ENCODE measurements around the gene EIF4G3.
"Not testable (repeated sequence)": the region's sequence is repeated elsewhere in the genome, so short reads cannot be mapped to it uniquely, and the experiment has no call there.

Gene EIF4G3

GRCh38 chr1:21176586-21177555 is at the start of gene EIF4G3:
Gene EIF4G3, minus strand, starts transcription at chr1:21176897. Its CDS starts 174,155 bp downstream, at chr1:21002742.
- TF ChIP-seq EZH2 (IDR thresholded peaks at IDR 0.05) (no peak), POLR2AphosphoS5 (IDR thresholded peaks at IDR 0.05; ENCODE audit: borderline replicate concordance, low read depth, low read length) (peak; percentile 98; the same call in 1 of the 2 replicates)
- Histone ChIP-seq H3K9me3 (ENCODE audit: low read depth, low read length) (no peaks in the 10 kb centered on the region), H3K9ac (ENCODE audit: insufficient read length) (peak within 1 kb of the TSS; percentile 86), H3K27ac (peak within 1 kb of the TSS; percentile 66; the same call in 1 of the 2 replicates), H3K4me3 (peak within 1 kb of the TSS; percentile 98), H3K36me3 (ENCODE audit: insufficient read depth, low read length) (0 out of 2 replicates have a peak, but pooled peaks cover 5% of the 10 kb centered on the region)
- peak; percentile 82 for DNase-seq (ENCODE audit: low read depth, low spot score)

GRCh38 chr1:21225065-21225464 is 48.4 kb upstream of the EIF4G3 start:
- H3K36me3 ChIP-seq (ENCODE audit: insufficient read depth, low read length), result no peaks in the 10 kb centered on the region; the same call in 1 of the 2 replicates
- H3K27ac ChIP-seq, result no peak overlapping the region

GRCh38 chr1:21220815-21221214 is 44.1 kb upstream of the EIF4G3 start:
- no peak overlapping the region for H3K4me3 ChIP-seq
- H3K27ac ChIP-seq, result no peak overlapping the region
- H3K9ac ChIP-seq (ENCODE audit: insufficient read length), result no peak overlapping the region
- H3K36me3 ChIP-seq (ENCODE audit: insufficient read depth, low read length), result no peaks in the 10 kb centered on the region; the same call in 1 of the 2 replicates
- H3K9me3 ChIP-seq (ENCODE audit: low read depth, low read length), result no peaks in the 10 kb centered on the region
- DNase-seq (ENCODE audit: low read depth, low spot score), result no peak
- TF ChIP-seq FOXP2 (optimal IDR thresholded peaks at IDR 0.05; ENCODE audit: control extremely low read depth, extremely low read length, insufficient read depth) (no peak), POLR2AphosphoS5 (IDR thresholded peaks at IDR 0.05; ENCODE audit: borderline replicate concordance, low read depth, low read length) (no peak), EZH2 (IDR thresholded peaks at IDR 0.05) (no peak)

More at GRCh38 chr1:21225065-21225464, 48.4 kb upstream of the EIF4G3 start:
- H3K4me3 ChIP-seq, result no peak overlapping the region
- H3K9me3 ChIP-seq (ENCODE audit: low read depth, low read length), result no peaks in the 10 kb centered on the region
- no peak overlapping the region for H3K9ac ChIP-seq (ENCODE audit: insufficient read length)
- TF ChIP-seq POLR2AphosphoS5 (IDR thresholded peaks at IDR 0.05; ENCODE audit: borderline replicate concordance, low read depth, low read length) (no peak), EZH2 (IDR thresholded peaks at IDR 0.05) (no peak), FOXP2 (optimal IDR thresholded peaks at IDR 0.05; ENCODE audit: control extremely low read depth, extremely low read length, insufficient read depth) (no peak)
- DNase-seq (ENCODE audit: low read depth, low spot score), result no peak

GRCh38 chr1:21219674-21220073 is 43.0 kb upstream of the EIF4G3 start:
- Histone ChIP-seq H3K9ac (ENCODE audit: insufficient read length) (no peak overlapping the region), H3K4me3 (no peak overlapping the region), H3K9me3 (ENCODE audit: low read depth, low read length) (no peaks in the 10 kb centered on the region), H3K27ac (no peak overlapping the region), H3K36me3 (ENCODE audit: insufficient read depth, low read length) (no peaks in the 10 kb centered on the region; the same call in 1 of the 2 replicates)
- no peak for DNase-seq (ENCODE audit: low read depth, low spot score)
- no peak for TF ChIP-seq POLR2AphosphoS5 (IDR thresholded peaks at IDR 0.05; ENCODE audit: borderline replicate concordance, low read depth, low read length)
- TF ChIP-seq EZH2 (IDR thresholded peaks at IDR 0.05), result no peak
- TF ChIP-seq FOXP2 (optimal IDR thresholded peaks at IDR 0.05; ENCODE audit: control extremely low read depth, extremely low read length, insufficient read depth), result no peak

GRCh38 chr1:21217812-21218596 is 41.3 kb upstream of the EIF4G3 start:
- TF ChIP-seq EZH2 (IDR thresholded peaks at IDR 0.05), result no peak
- DNase-seq (ENCODE audit: low read depth, low spot score), result no peak
- no peaks in the 10 kb centered on the region for H3K9me3 ChIP-seq (ENCODE audit: low read depth, low read length)
- H3K9ac ChIP-seq (ENCODE audit: insufficient read length), result no peak overlapping the region
- no peak overlapping the region for H3K27ac ChIP-seq
- no peaks in the 10 kb centered on the region; the same call in 1 of the 2 replicates for H3K36me3 ChIP-seq (ENCODE audit: insufficient read depth, low read length)
- no peak overlapping the region for H3K4me3 ChIP-seq

GRCh38 chr1:21216835-21217811 is 40.4 kb upstream of the EIF4G3 start:
- Histone ChIP-seq H3K36me3 (ENCODE audit: insufficient read depth, low read length) (no peaks in the 10 kb centered on the region; the same call in 1 of the 2 replicates), H3K9ac (ENCODE audit: insufficient read length) (no peak overlapping the region), H3K4me3 (no peak overlapping the region), H3K9me3 (ENCODE audit: low read depth, low read length) (no peaks in the 10 kb centered on the region), H3K27ac (no peak overlapping the region)
- peak; percentile 5 for DNase-seq (ENCODE audit: low read depth, low spot score)
- no peak for TF ChIP-seq FOXP2 (optimal IDR thresholded peaks at IDR 0.05; ENCODE audit: control extremely low read depth, extremely low read length, insufficient read depth)
- TF ChIP-seq POLR2AphosphoS5 (IDR thresholded peaks at IDR 0.05; ENCODE audit: borderline replicate concordance, low read depth, low read length), result no peak
- no peak for TF ChIP-seq EZH2 (IDR thresholded peaks at IDR 0.05)

- no peak for DNase-seq (ENCODE audit: low read depth, low spot score)
- no peak for TF ChIP-seq EZH2 (IDR thresholded peaks at IDR 0.05)
- no peak for TF ChIP-seq FOXP2 (optimal IDR thresholded peaks at IDR 0.05; ENCODE audit: control extremely low read depth, extremely low read length, insufficient read depth)
- no peak for TF ChIP-seq POLR2AphosphoS5 (IDR thresholded peaks at IDR 0.05; ENCODE audit: borderline replicate concordance, low read depth, low read length)
- no peak overlapping the region for H3K9ac ChIP-seq (ENCODE audit: insufficient read length)
These were observed 35.4 kb upstream of the EIF4G3 start for GRCh38 chr1:21212126-21212525.

GRCh38 chr1:21208137-21208700 is 31.5 kb upstream of the EIF4G3 start:
- not testable (repeated sequence) for H3K4me3 ChIP-seq; H3K9me3 ChIP-seq (ENCODE audit: low read depth, low read length); H3K27ac ChIP-seq; H3K9ac ChIP-seq (ENCODE audit: insufficient read length); DNase-seq (ENCODE audit: low read depth, low spot score); H3K36me3 ChIP-seq (ENCODE audit: insufficient read depth, low read length)

More at GRCh38 chr1:21212126-21212525, 35.4 kb upstream of the EIF4G3 start:
- no peak overlapping the region for H3K4me3 ChIP-seq
- no peaks in the 10 kb centered on the region for H3K9me3 ChIP-seq (ENCODE audit: low read depth, low read length)
- no peaks in the 10 kb centered on the region for H3K36me3 ChIP-seq (ENCODE audit: insufficient read depth, low read length)
- no peak overlapping the region for H3K27ac ChIP-seq

All from SK-N-MC (cell line).